GM23248 (cell line): Measurements from ENCODE around the gene TBC1D22A.

Source experiments
- EZH2 ChIP-seq: fragments of 200-600 bp; sonication (generic); IDR thresholded peaks from 2 replicates; pipeline ENCODE4 v1.6.1; 2018; ENCODE audit warnings: antibody characterized with exemption, mild to moderate bottlenecking; ENCODE audit not compliant: insufficient read depth, poor library complexity, severe bottlenecking
- EZH2phosphoT487 ChIP-seq: fragments of 200-600 bp; sonication (generic); IDR thresholded peaks from 2 replicates; pipeline ENCODE4 v1.6.1; 2018; ENCODE audit warnings: antibody characterized with exemption, moderate library complexity, mild to moderate bottlenecking, low read depth; ENCODE audit not compliant: insufficient read depth

GRCh38 chr22:46860562-46860961 is 98.1 kb downstream of the TBC1D22A start:
- TF ChIP-seq EZH2 (no peak), EZH2phosphoT487 (no peak)
